HUDEP-2 (cell line): ENCODE data around the gene HSH2D.
"Not testable (repeated sequence)": the region's sequence is repeated elsewhere in the genome, so short reads cannot be mapped to it uniquely, and the experiment has no call there.

Experiments
- DNase-seq, 76 experiments: peaks; one replicate each; lab custom pipeline; 2025; ENCODE audit not compliant: unreplicated experiment in 76 of 76; lab: John Stamatoyannopoulos, UW

HSH2D gene

DNA sequence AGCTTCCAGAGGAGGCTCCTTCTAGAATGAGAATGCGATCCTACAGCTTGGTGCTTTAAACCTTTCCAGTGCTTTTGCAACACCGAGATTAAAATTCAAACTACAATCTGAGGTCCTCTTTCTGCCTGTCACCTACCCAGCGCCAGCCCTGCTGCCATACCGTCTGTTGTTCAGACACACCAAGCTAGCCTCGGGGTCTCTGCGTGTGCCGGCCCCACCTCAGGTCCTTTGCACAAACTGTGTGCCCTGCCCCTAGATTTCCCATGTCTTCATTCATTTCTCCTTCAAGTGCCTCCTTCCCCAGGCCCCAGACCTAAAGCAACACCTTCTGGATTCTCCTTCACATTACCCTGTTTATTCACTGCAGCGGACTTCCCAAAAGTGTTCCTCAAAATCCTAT lies 11.1 kb downstream of the HSH2D start:
- no peak for DNase-seq

DNA sequence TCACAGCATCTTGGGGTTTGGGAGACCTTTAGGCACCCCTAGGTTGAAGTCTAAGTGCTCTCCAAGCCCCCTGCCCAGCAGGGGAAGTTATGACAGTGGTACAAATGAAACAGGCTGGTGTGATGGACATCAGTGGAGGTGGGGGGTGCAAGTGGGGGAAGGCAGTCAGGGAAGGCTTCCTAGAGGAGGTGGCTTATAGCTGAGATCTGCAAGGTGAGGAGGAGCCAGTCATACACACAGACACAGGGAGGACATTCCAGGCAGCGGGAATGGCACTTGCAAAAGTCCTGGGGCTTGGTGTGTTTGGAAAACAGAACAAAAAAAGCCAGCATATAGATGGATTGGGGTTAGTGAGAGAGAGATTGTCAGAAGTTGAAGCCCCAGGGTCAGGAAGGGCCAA lies 11.6 kb downstream of the HSH2D start:
- DNase-seq = no peak

DNA sequence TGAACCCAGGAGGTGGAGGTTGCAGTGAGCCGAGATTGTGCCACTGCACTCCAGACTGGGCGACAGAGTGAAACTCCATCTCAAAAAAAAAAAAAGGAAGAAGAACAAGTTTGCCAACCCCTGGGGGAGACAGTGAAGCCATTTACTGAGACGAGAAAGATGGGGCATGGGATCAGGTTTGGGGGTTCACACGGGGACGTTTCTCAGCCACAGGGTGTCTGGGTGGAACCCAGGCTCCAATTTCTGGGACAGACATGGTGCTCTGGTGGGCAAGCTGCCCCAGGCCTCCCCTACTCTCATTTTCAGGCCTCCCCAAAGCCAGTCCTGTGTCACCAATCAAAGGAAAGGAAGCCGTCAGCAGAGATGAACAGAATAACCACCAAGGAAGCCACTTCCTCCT lies 13.4 kb downstream of the HSH2D start:
- no peak for DNase-seq

DNA sequence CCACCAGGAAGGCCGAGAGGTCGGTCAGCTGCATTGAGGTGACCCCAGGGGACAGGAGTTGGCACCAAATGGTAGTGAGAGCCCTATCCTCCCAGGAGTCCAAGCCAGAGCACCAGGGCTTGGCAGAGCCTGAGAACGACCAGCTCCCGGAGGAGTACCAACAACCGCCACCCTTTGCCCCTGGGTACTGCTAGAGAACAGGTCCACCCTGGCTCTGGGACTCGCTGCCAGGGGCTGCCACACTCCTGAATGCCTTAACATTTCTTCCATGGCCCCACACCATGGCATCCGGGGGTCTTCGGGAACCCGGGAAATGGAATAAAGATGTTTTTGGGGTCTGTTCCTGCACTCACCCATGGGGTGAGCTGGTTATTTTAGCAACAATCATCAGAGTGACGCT lies 14.1 kb downstream of the HSH2D start:
- DNase-seq = no peak

DNA sequence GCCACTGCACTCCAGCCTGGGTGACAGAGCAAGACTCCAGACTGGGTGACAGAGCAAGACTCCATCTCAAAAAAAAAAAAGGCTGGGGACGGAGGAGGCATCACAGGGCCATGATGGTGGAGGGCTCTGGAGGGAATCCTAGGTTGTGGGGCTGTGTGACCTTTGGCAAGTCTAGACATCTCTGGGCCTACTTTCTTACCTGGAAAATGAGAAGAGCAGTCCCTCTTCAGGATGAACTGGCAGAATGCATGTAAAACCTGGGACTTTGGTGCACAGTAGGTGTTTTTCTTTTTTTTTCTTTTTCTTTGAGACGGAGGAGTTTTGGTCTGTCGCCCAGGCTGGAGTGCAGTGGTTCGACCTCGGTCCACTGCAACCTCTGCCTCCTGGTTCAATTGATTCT lies 16.2 kb downstream of the HSH2D start:
- DNase-seq = no peak

DNA sequence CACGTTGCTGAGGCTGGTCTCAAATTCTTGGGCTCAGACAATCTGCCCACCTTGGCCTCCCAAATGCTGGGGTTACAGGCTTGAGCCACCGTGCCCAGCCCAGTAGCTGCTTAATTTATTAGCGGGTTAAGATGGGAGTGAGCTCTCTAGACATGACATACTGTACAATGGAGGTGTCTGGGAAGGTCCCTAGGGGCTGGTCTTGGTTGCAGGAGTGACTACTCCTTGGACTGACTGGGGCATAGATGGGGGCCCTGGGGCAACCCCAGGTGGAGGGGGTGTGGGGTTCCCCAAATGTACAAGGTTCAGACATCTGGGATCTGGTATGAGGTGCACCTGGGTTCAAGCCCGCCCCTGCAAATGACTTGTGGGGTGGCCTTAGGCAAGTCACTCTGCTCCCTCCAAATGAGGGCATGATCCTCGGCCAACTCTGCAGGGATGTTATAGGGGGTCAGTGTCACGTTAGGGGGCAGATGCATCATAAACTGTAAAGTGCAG lies 17.0 kb downstream of the HSH2D start:
- DNase-seq = no peak

DNA sequence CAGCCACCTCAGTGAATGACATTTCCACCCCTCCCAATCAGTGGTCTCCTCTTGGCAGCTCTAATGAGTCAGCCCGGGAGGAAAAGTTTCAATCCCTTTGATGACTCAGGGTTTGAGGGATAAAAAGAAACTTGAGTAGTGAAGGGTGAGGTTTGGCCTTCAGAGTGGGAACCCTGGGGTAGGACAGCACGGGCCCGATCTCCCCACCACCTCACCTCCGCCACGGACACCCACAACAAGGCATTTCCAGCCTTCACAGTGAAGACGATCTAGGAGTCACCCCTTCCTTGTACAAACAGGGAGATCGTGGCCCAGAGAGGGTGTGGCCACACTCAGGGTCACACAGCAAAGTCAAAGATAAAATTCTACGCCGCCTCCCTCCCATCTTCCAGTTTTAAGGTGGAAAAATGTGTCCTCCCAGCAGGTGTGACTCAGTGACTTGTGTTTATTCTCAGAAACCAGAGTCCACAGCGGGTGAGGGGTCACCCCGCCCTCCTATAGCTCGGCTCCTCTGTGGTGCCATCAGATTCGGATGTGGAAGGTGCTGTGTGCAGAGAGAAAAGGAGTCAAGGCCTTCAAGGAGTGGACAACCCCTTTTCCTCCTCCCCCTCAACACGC lies 17.6 kb downstream of the HSH2D start:
- no peak for DNase-seq

DNA sequence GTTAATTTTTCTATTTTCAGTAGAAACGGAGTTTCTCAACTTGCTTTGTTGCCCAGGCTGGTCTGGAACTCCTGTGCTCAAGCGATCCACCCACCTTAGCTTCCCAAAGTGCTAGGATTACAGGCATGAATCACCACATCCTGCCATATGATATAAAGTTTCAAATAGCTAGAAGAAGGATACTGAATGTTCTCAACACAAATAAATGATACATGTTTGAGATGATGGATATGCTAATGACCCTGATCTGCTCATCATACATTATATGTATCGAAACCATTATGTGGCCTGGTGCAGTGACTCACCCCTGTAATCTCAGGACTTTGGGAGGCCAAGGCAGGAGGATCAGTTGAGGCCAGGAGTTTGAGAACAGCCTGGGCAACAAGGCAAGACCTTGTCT lies 18.4 kb downstream of the HSH2D start:
- no peak for DNase-seq

DNA sequence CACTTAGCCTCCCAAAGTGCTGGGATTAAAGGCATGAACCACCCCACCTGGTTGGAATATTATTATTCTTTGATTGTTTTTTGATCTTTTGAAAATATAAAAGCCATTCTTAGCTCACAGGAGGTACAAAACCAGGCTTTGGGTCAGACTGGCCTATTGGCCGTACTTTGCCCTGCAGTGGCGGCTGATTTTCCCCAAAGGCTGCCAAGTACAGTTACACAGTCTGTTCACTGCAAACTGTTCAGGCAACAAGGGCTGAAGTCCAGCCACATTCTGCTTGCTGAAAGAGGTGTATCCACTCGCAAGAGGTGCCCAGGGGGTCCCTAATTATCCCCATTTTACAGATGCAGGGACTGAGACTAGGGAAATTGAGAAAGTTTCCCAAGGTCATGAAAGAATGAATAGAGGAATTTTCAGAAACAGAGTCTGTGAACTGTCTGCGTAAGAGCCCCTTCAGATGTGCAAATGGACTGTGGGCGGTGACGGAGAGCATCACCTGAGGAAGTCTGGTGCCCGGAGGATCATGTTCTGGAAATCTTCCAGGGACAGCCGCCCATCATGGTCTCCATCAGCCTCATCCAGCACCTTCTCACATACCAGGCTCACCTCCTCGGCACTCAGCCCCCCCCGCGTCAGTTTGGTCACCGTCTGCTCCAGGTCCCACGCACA lies 20.9 kb downstream of the HSH2D start:
- no peak for DNase-seq

DNA sequence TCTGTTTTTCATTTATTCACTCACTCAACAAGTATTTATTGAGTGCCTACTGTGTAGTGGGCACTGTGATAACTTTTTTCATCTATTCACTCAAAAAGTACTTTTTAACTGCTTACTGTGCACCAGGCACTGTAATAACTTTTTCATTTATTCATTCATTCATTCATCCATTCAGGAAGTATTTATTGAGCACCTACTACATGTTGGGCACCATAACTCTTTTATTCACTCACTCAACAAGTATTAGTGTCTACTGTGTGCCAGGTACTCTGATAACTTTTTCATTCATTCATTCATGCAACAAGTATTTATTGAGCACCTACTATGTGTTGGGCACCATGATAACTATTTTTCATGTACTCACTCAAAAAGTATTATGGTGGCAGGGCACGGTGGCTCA lies 22.9 kb downstream of the HSH2D start:
- DNase-seq = no peak

DNA sequence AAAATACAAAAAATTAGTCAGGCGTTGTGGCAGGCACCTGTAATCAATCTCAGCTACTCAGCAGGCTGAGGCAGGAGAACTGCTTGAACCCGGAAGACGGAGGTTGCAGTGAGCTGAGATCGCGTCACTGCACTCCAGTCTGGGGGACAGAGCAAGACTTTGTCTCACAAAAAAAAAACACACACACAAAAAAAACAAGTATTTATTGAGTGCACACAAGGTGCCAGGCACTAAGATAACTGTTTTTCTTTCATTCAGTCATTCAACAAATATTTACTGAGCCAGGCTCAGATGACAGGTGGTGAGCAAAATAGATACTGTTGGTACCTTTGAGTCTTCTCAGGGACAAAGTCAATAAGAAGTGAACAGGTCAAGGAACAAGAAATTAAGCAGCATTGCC lies 23.6 kb downstream of the HSH2D start:
- DNase-seq = no peak

DNA sequence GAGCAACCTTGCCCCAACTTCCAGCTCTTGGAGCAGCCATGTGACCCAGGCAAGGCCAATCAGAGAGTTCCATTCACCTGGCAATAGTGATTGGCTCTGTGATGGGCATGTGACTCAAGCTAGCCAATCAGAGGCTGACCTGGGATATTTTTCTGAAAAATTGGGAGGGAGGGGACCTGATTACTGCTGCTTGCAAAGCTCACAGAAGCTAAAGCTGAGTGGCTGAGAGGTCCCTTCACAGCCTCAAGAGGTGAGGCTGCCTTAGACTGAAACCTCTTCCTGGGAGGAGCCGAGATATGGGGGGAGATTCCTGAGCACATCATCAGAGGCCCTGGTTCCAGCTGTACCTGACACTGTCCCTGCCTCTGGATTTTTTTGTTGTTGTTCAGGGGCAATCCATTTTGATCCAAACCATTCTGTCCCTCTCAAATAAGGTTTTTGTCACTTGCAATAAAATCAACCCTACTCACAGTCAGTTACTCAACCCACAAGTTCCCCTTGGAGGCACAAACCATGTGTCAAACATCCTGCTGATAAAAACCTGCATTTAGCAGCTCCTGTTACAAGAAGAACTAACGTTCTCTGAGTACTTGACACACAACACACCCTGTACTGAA lies 25.1 kb downstream of the HSH2D start:
- peak in 3 of 76 experiments; percentile 3 to 12 (median 8) for DNase-seq

DNA sequence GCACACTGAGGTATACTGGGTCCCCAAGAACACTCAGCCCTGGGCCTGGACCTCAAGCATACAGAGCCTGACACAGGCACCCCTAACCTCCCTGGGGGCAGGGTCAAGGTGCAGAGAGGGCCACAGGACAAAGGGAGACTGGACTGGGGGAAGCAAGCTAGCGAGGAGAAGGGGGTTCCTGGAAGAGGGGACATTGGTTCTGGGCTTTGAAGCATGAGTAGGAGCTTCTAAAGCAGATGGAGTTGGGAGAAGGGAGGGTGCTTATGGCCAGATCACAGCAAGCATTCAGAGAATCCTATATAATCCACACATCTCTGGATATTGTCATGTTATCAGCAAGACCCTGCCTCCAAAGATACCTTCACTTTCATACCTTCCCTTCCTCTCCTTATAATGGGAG lies 26.6 kb downstream of the HSH2D start:
- DNase-seq = no peak

DNA sequence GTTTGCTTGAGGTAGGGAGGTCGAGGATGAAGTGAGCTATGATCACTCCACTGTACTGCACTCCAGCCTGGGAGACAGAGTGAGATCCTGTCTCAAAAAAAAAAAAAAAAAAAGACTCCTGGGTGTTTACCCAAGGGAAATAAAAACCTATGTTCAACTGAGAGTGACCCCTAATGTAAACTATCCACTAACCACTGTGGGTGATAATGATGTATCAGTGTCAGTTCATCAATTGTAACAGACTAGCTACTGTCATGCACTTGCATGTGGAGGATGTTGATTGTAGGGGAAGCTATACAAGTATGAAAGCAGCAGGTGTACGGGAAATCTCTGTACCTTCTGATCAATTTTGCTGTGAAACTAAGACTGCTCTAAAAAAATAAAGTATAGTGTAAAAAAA lies 32.5 kb downstream of the HSH2D start:
- DNase-seq = no peak

DNA sequence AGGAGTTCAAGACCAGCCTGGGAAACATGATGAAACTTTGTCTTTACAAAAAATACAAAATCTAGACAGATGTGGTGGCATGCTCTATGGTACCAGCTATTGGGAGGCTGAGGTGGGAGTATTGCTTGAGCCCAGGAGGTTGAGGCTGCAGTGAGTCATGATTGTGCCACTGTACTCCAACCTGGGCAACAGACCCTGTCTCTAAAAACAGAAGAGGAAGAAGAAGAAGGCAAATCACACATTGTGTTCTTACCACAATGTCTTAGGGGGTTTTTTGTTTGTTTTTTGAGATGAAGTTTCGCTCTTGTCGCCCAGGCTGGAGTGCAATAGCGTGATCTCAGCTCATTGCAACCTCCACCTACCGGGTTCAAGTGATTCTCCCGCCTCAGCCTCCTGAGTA lies 35.4 kb downstream of the HSH2D start:
- DNase-seq = not testable (repeated sequence)

DNA sequence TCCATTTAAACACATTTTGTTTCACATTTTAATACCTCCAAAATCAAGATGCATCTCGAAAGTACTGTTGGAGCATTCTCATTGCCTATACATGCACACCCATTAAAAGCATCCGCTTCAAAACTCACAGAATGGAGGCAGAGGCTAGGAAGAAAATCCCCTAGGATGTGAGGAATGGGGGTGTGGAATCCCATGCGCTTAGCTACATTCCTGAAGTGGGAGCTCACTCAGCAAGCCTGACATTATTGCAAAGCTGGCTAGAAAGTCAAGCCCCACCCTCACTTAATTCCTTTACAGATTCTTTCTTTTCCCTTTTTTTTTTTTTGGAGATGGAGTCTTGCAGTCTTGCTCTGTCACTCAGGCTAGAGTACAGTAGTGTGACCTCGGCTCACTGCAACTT lies 37.1 kb downstream of the HSH2D start:
- DNase-seq = no peak

DNA sequence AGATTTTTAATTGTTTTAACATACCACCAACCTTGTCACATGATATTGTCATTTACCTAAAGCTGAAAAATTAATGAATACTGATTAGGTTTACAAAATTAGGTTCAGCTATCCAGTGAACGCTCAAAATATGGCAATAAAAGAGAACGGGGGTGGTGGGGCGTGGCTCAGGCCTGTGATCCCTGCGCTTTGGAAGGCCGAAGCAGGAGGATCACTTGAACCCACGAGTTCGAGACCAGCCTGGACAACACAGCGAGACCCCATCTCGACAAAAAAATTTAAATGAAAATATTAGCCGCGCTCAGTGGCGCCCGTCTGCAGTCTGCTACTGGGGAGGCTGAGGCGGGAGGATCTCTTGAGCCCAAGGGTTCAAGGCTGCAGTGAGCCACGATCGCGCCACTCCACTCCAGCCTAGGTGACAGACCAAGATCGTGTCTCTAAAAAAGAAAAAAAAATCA lies 41.2 kb downstream of the HSH2D start:
- DNase-seq = no peak

DNA sequence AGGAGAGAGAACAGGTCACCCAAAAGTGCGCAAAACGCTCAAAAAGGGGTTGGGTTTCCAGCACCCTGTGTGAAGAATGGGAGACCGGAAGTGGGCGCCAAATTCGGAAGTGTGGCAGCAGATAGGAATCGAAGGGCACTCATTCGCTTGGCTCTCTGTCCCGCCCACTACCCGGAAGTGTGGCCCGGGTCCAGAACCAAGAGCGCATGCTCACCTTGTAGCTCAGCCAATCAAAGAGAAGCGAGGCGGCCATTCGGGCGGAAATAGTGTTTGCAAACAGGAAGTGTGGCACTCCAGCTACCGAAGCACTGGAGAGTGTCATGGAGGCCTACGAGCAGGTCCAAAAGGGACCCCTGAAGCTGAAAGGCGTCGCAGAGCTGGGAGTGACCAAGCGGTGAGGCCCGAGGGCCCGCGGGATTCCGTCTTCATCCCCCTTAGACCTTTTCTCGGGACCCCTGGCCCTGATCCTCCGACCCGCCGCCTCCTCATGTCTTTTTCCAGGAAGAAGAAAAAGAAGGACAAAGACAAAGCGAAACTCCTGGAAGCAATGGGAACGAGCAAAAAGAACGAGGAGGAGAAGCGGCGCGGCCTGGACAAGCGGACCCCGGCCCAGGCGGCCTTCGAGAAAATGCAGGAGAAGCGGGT lies 41.8 kb downstream of the HSH2D start, which contains the start of gene FAM32A:
FAM32A (plus strand) TSS at position 288 of the 645 bp plus-strand sequence; CDS start at position 321, 33 bp downstream.
- peak; percentile 56 to 100 (median 100) for DNase-seq

DNA sequence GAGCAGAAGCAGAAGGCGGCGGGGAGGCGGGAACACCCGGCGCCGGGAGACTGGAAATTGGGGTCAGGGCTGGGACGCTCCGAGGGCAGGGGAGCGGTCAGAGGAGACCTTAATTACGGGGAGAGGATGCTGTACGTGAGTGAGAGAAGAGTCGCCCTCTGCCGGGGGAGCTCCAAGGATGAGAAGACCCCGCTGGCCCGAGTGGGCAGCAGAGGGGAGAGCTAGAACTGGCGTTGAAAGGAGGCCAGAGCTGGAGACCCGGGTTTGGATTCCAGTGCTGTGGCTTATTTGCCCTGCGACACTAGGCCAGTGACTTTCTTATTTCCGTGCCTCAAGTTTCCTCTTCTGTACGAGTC lies 42.3 kb downstream of the HSH2D start:
- peak in 30 of 76 experiments; percentile 6 to 48 (median 28) for DNase-seq

DNA sequence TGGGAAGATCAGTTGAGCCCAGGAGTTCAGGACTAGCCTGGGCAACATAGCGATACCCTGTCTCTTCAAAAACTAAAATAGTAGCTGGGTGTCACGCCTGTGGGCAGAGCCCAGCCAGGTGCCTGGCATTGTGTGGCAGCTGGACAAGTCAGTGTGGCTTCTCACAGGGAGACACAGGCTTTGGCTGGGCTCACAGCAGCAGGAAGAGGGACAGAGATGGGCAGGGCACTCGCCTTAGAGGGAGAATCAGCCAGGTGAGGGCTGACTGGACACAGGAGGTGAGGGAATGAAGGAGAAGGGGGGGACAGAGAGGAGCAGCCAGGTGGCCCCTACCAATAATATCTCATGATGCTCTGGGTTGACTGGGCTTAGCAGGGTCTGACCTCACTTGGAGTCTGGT lies 45.0 kb downstream of the HSH2D start:
- DNase-seq = no peak

DNA sequence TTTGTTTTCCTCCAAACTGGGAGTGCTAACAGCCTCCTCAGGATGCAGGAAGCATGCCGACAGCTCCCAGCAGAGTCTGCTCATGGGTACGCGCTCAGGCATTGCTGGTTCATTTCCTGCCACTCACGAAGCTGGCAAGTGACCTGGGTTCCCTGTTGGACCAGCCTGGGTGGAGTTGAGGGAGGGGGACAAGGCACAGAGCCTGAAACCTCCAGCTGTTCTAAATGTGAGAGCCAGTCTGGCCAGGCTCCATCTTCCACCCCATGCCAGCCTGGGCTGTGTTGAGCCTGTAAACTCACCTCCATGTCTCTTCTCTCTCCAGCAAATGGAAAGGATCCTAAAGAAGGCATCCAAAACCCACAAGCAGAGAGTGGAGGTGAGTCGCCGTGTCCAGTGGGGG lies 46.7 kb downstream of the HSH2D start:
- no peak for DNase-seq
